Large intestine (tissue), 3 donors: ENCODE measurements around the gene ATG101. TPM values are rescaled to one million over a fixed set of nuclear protein-coding genes. Genes with fewer than 3 reads are reported as not detected.
"Not testable (repeated sequence)": the region's sequence is repeated elsewhere in the genome, so short reads cannot be mapped to it uniquely, and the experiment has no call there.

Experiments used
- DNase-seq, 2 donors: peaks; one replicate each; pipeline versions ENCODE4 v3.0.0 to v3.0.0-alpha.2; 2013
- H3K27ac ChIP-seq: one replicate; pipeline ENCODE4 v1.5.1; 2013; ENCODE audit warnings: low read length
- H3K27me3 ChIP-seq: 2 replicates; pipeline ENCODE4 v1.6.1; 2013; ENCODE audit warnings: low read length; ENCODE audit not compliant: control insufficient read depth, insufficient read depth
- H3K36me3 ChIP-seq: 2 replicates; pipeline ENCODE4 v1.6.1; 2013; ENCODE audit warnings: low read length; ENCODE audit not compliant: control insufficient read depth, insufficient read depth
- H3K4me1 ChIP-seq: one replicate; pipeline ENCODE4 v1.6.1; 2013; ENCODE audit warnings: low read length; ENCODE audit not compliant: control insufficient read depth, insufficient read depth
- H3K4me3 ChIP-seq: one replicate; pipeline ENCODE4 v1.5.1; 2013; ENCODE audit warnings: low read length
- H3K9me3 ChIP-seq: one replicate; pipeline ENCODE4 v1.6.1; 2013; ENCODE audit warnings: mild to moderate bottlenecking, low read depth, low read length, moderate library complexity; ENCODE audit not compliant: control insufficient read depth
- WGBS: methylation state at CpG from one replicate; pipeline ENCODE4 v1.1.5; 2013; ENCODE audit warnings: low lambda C conversion rate; ENCODE audit not compliant: insufficient coverage; 5-methylcytosine and 5-hydroxymethylcytosine counted together
- polyA plus RNA-seq: library from polyadenylated mRNA; unstranded; fragments of 120-200 nt; gene quantifications from one replicate; pipeline ENCODE4 v1.2.1, GENCODE V29; 2013

The ATG101 gene
- polyA plus RNA-seq, 1 donor: 27.8 TPM

DNA sequence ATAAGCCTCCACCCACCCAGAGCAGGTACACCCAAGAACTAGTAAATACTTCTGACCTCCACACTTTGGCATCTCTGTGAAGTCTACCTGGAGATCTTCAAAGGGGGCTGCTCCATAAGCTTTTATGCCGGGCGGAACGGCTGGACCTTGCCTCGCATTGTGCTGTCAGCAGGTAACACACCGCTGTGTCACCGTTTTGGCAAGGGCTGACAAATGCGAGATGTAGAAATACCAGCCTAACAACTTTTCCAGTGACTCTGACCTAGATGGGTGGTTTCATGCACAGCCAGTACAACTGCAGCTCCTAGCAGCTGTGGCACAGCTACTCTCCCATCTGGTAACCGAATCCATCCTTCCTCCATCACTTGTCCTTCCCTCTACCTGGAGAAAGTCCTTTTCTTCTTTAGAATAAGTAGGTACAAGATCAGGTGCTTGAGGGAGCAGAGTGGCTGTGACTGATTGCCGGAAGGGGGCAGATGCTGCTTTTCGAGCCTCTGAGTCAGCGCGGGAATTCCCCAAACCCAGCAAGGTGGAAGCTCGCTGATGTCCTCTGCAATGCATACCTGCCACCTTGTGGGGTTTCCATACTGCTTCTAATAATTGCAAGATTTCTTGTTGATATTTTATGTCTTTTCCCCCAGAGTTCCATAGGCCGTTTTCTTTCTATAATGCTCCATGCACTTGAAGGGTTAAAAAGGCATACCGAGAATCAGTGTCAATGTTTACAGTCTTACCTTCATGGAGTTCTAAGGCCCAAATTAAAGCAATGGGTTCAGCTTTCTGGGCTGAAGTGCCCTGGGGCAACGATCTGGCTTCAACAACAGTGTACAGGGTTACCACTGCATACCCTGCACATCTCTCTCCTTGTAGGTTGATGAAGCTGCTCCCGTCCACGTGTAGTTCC is 46.7 kb downstream of the ATG101 start:
- no CpG with 5 or more reads among the region's 18 CpGs for WGBS
- H3K36me3 ChIP-seq, H3K27ac ChIP-seq, H3K9me3 ChIP-seq, H3K4me3 ChIP-seq, H3K27me3 ChIP-seq: not testable (repeated sequence)
- peak; percentile 56 to 79 for DNase-seq
- peaks cover 13% of the 10 kb centered on the region for H3K4me1 ChIP-seq

- not testable (repeated sequence) for H3K36me3 ChIP-seq, H3K4me3 ChIP-seq, H3K27me3 ChIP-seq, H3K9me3 ChIP-seq, H3K27ac ChIP-seq, DNase-seq
- no CpG with 5 or more reads among the region's 20 CpGs for WGBS
- H3K4me1 ChIP-seq: peaks cover 13% of the 10 kb centered on the region
These were observed 48.2 kb downstream of the ATG101 start for GRCh38 chr12:52117806-52118475.

DNA sequence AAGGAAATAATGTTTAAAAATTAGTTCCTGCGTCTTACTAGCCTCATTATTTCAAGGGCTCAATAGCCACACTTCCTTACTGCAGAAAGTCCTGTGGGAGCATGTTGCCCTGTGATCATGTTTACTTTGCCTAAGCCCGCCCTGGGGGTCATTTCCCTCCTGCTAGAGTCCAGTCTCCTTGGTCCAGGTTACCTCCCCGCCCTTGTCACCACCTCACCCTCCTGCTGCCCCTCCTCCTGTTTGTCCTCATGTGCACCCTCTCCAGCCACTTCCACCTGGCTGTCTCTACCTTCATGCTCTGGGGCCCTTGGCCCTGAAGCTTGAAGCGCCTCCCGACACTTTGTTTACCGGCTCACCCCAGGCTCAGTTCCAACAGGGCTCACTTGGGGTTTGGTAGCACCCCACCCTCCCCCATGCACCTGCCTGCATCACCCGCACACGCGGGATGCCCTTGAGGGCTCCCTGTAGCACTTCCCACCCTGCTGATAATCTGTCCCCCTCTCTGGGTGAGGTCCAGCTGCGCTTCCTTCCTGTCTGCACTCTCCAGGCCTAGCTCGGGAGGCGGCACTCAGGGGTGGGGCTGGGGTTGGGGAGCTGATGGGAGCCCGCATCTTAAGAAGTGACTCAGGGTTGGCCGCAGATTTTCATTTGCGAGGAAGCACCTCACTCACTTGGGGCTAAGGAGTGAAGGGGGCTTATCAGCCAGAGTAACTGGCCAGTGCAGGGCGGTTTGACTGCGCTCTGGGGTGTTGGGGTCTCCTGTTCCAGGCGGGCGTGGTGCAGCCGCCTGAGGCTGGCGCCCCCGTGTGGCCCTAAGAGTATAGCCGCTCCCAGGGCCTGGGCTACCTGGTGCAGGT is 49.8 kb downstream of the ATG101 start:
- no peak overlapping the region for H3K27ac ChIP-seq
- no peaks in the 10 kb centered on the region for H3K36me3 ChIP-seq
- DNase-seq: peak; percentile 54 to 76
- no peak overlapping the region for H3K4me3 ChIP-seq
- peaks cover 13% of the 10 kb centered on the region for H3K4me1 ChIP-seq
- no peaks in the 10 kb centered on the region for H3K27me3 ChIP-seq
- WGBS: 40% methylated on average over 1 of the region's 23 CpGs
- H3K9me3 ChIP-seq: no peaks in the 10 kb centered on the region

DNA sequence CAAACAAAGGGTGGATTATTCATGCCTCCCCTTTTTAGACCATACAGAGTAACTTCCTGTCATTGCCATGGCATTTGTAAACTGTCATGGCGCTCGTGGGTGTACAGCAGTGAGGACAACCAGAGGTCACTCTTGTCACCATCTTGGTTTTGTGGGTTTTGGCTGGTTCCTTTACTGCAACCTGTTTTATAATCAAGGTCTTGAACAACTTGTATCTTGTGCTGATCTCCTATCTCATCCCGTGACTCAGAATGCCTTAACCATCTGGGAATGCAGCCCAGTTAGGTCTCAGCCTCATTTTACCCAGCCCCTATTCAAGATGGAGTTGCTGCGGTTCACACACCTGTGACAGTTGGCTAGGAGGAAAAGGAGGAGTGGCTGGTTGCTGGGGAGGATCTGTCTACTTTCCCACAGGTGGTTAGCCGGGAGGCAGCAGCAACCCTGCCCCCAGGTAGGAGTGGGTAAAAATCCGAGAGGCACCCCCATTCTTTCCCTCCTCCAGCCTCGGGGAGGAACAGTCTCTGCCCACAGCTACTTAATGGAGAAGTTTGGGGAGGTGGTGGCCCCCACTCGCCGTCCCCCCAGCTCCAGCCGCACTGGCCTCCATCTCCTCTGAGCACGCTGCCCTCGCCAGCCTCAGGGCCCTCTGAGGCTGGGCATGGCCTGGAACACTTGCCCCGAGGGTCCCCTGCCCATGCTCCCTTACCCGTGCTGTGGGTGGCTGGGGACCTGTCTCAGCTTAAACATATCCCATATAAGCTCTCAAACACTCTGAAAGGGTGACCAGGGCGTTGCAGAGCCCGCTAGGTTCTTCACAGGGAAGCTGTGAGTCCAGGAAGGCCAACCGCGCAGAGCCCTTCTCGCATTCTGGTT is 51.4 kb downstream of the ATG101 start:
- no peak for DNase-seq
- Histone ChIP-seq H3K27me3 (no peaks in the 10 kb centered on the region), H3K4me3 (no peak overlapping the region), H3K4me1 (peaks cover 13% of the 10 kb centered on the region), H3K9me3 (no peaks in the 10 kb centered on the region), H3K36me3 (no peaks in the 10 kb centered on the region), H3K27ac (no peak overlapping the region)
- 80% methylated on average over 1 of the region's 19 CpGs for WGBS

GRCh38 chr12:52121824-52122539 is 52.2 kb downstream of the ATG101 start:
- no peaks in the 10 kb centered on the region for H3K9me3 ChIP-seq
- no peak overlapping the region for H3K4me3 ChIP-seq
- no peaks in the 10 kb centered on the region for H3K36me3 ChIP-seq
- peaks cover 10% of the 10 kb centered on the region for H3K4me1 ChIP-seq
- peak; percentile 41 to 55 for DNase-seq
- no CpG with 5 or more reads among the region's 18 CpGs for WGBS
- no peak overlapping the region for H3K27ac ChIP-seq
- H3K27me3 ChIP-seq: no peaks in the 10 kb centered on the region

- H3K4me3 ChIP-seq: no peak overlapping the region
- no CpG with 5 or more reads among the region's 4 CpGs for WGBS
- peaks cover 9% of the 10 kb centered on the region for H3K4me1 ChIP-seq
- no peaks in the 10 kb centered on the region for H3K36me3 ChIP-seq
- DNase-seq: no peak
- no peaks in the 10 kb centered on the region for H3K9me3 ChIP-seq
- H3K27me3 ChIP-seq: no peaks in the 10 kb centered on the region
- H3K27ac ChIP-seq: no peak overlapping the region
These were observed 52.7 kb downstream of the ATG101 start for GRCh38 chr12:52122540-52122871.

- peaks cover 9% of the 10 kb centered on the region for H3K4me1 ChIP-seq
- no peak overlapping the region for H3K27ac ChIP-seq
- no peak for DNase-seq
- no peak overlapping the region for H3K4me3 ChIP-seq
- H3K36me3 ChIP-seq: no peaks in the 10 kb centered on the region
- no peaks in the 10 kb centered on the region for H3K27me3 ChIP-seq
- 100% methylated on average over 2 of the region's 7 CpGs for WGBS
- no peaks in the 10 kb centered on the region for H3K9me3 ChIP-seq
These were observed 53.1 kb downstream of the ATG101 start for GRCh38 chr12:52122904-52123303.

DNA sequence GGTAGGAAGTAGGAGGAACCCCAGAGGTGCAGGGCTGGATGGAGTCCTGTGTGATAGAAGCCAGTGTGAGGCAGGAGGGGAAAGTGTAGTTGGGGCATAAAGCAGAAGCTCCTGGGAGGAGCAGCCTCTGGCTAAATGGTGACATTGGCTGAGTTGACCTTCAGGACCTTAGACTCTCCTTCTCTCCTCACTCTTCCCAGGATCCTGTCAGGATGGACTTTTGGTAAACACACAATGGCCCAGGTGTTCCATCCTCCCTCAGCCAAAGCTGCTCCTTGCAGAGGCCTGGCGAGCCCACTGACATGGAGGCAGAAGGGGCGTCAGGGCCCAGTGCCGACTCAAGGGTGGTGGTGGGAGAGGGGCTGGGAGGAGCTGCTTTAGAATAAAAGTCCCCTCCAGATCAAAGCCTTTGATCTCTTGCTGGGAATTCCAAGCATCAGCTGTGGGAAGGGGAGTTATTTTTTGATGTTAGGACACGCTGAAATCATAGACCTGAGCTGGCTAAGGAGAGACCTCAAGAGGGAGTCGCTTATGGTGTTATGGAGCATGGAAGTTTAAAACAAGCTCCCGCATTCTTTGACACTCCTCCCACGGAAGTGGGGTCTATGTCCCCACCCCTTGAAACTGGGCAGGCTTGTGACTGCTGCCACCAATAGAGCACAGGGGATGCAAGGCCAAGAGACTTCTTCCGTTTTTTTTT is 53.9 kb downstream of the ATG101 start:
- no peaks in the 10 kb centered on the region for H3K36me3 ChIP-seq
- no peak for DNase-seq
- H3K27ac ChIP-seq: no peak overlapping the region
- no peaks in the 10 kb centered on the region for H3K9me3 ChIP-seq
- 44% methylated on average over 2 of the region's 8 CpGs for WGBS
- H3K27me3 ChIP-seq: no peaks in the 10 kb centered on the region
- H3K4me3 ChIP-seq: no peak overlapping the region
- peaks cover 9% of the 10 kb centered on the region for H3K4me1 ChIP-seq

GRCh38 chr12:52125476-52125900 is 55.7 kb downstream of the ATG101 start:
- H3K4me1 ChIP-seq: no peaks in the 10 kb centered on the region
- WGBS: no CpG with 5 or more reads among the region's 6 CpGs
- no peak overlapping the region for H3K27ac ChIP-seq
- no peak for DNase-seq
- no peaks in the 10 kb centered on the region for H3K9me3 ChIP-seq
- H3K4me3 ChIP-seq: no peak overlapping the region
- H3K36me3 ChIP-seq: no peaks in the 10 kb centered on the region
- H3K27me3 ChIP-seq: no peaks in the 10 kb centered on the region
